ENCODE data around the gene PODXL.
"Not testable (repeated sequence)": the region's sequence is repeated elsewhere in the genome, so short reads cannot be mapped to it uniquely, and the experiment has no call there.

PODXL gene

GRCh38 chr7:131511071-131511470, 45.4 kb downstream of the PODXL start:
- no peak for DNase-seq (ENCODE audit: low read depth)

- no peak for DNase-seq (ENCODE audit: low read depth)
Observed at GRCh38 chr7:131509781-131510180, 46.6 kb downstream of the PODXL start.

GRCh38 chr7:131508754-131509486, 47.5 kb downstream of the PODXL start:
- no peak for DNase-seq (ENCODE audit: low read depth)

- peak; percentile 68 for DNase-seq (ENCODE audit: low read depth)
Observed at GRCh38 chr7:131507592-131508331, 48.7 kb downstream of the PODXL start.

GRCh38 chr7:131506597-131506996, 49.8 kb downstream of the PODXL start:
- DNase-seq (ENCODE audit: low read depth) = no peak

GRCh38 chr7:131505636-131506557, 50.5 kb downstream of the PODXL start:
- no peak for DNase-seq (ENCODE audit: low read depth)

- not testable (repeated sequence) for DNase-seq (ENCODE audit: low read depth)
Observed at GRCh38 chr7:131505037-131505620, 51.3 kb downstream of the PODXL start.

- DNase-seq (ENCODE audit: low read depth) = no peak
Observed at GRCh38 chr7:131504157-131504899, 52.1 kb downstream of the PODXL start.

GRCh38 chr7:131503639-131504038, 52.8 kb downstream of the PODXL start:
- DNase-seq (ENCODE audit: low read depth) = no peak

- DNase-seq (ENCODE audit: low read depth) = no peak
Observed at GRCh38 chr7:131502810-131503508, 53.5 kb downstream of the PODXL start.

GRCh38 chr7:131501930-131502685, 54.3 kb downstream of the PODXL start:
- DNase-seq (ENCODE audit: low read depth) = no peak

GRCh38 chr7:131501422-131501821, 55.0 kb downstream of the PODXL start:
- DNase-seq (ENCODE audit: low read depth) = no peak

GRCh38 chr7:131500357-131500756, 56.1 kb downstream of the PODXL start:
- no peak for DNase-seq (ENCODE audit: low read depth)

- no peak for DNase-seq (ENCODE audit: low read depth)
Observed at GRCh38 chr7:131499801-131500200, 56.6 kb downstream of the PODXL start.

- no peak for DNase-seq (ENCODE audit: low read depth)
Observed at GRCh38 chr7:131498237-131498885, 58.1 kb downstream of the PODXL start.

GRCh38 chr7:131497454-131497853, 59.0 kb downstream of the PODXL start:
- no peak for DNase-seq (ENCODE audit: low read depth)

- DNase-seq (ENCODE audit: low read depth) = no peak
Observed at GRCh38 chr7:131495669-131496498, 60.5 kb downstream of the PODXL start.

- DNase-seq (ENCODE audit: low read depth) = no peak
Observed at GRCh38 chr7:131494182-131494581, 62.2 kb downstream of the PODXL start.

- no peak for DNase-seq (ENCODE audit: low read depth)
Observed at GRCh38 chr7:131493581-131493980, 62.8 kb downstream of the PODXL start.

Data from stimulated activated CD8-positive, alpha-beta memory T cell treated with anti-CD3 and anti-CD28 coated beads, Interleukin-15, amount 100 ng/mL, for 24 hours (primary cell).